Tibial artery (tissue), 4 donors: ENCODE results near the gene GNA12.

Experiments used
- DNase-seq, 2 donors: peaks; one replicate each; pipeline ENCODE4 v3.0.0-alpha.2; 2019
- H3K27ac ChIP-seq, 2 donors: fragments of 200-600 bp; sonication (generic) in 1 of 2; 1 replicate in 1 of 2; 2 replicates in 1 of 2; pipeline ENCODE4 v1.5.1; 2018 to 2019; ENCODE audit warnings: mild to moderate bottlenecking in 1 of 2
- H3K27me3 ChIP-seq, 2 donors: fragments of 200-600 bp; sonication (generic) in 1 of 2; one replicate each; pipeline versions ENCODE4 v1.5.1 to v1.6.0; 2016 to 2019
- H3K36me3 ChIP-seq, 3 donors: fragments of 200-600 bp; sonication (generic) in 2 of 3; one replicate each; pipeline ENCODE4 v1.5.1; 2016 to 2019; ENCODE audit warnings: mild to moderate bottlenecking in 2 of 3
- H3K4me1 ChIP-seq, 4 donors: fragments of 200-600 bp; sonication (generic) in 2 of 4; 1 replicate in 3 of 4; 2 replicates in 1 of 4; pipeline ENCODE4 v1.5.1; 2016 to 2019
- H3K4me3 ChIP-seq, 2 donors: fragments of 200-600 bp; sonication (generic) in 1 of 2; 1 replicate in 1 of 2; 2 replicates in 1 of 2; pipeline ENCODE4 v1.5.1; 2018 to 2019; ENCODE audit warnings: mild to moderate bottlenecking in 2 of 2
- H3K9me3 ChIP-seq, 3 donors: fragments of 200-600 bp; sonication (generic) in 1 of 3; one replicate each; pipeline ENCODE4 v1.5.1; 2016 to 2019
- intact Hi-C: fragments of 100-400 bp; cut with DNase I; formaldehyde crosslinking; loops from one replicate; pipeline ENCODE4 v1.15.0; 2023; ENCODE audit warnings: low total_unique reads
- TF ChIP-seq, protein P1 (sequence below), 2 experiments: fragments of 200-600 bp in 1 of 2; fragments of 450-650 bp in 1 of 2; IDR thresholded peaks; one replicate each; pipeline ENCODE4 v1.5.1; 2017 to 2019; ENCODE audit warnings: antibody characterized with exemption in 2 of 2, mild to moderate bottlenecking in 1 of 2, moderate library complexity in 1 of 2

The GNA12 gene

DNA sequence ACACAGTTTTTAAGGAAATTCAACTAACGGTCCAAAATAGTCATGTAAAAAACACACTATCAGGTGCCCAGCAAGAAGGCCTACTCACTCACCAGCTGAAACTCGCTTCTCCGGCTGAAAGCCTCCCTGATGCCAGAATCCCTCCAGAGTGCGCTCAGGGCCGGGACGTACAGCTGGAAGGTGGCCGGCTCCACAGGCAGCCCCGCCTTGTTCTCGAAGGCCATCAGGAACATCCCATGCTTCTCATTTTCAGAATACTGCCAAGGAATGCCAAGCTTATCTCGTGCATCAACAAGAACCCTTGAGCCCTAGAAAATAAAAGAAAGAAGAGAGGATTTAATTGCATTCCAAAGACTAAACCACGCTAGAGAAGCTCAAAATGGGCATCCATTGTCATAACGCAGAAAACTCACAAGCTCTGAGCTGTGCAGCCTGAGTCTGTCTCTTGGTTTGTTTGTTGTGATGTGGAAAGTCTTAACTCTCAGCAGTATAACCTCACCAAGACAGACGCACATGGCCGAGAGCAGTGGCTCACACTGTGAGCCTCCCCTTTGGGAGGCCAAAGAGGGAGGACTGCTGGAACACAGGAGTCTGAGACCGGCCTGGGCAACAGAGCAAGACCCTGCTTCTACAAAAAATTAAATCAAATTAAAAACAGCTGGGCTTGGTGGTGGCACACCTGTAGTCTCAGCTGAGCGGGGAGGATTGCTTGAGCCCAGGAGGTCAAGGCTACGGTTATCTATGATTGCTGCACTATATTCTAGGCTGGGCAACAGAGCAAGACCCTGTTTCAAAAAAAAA is 49.1 kb downstream of the GNA12 start:
- TF ChIP-seq, protein P1, sequence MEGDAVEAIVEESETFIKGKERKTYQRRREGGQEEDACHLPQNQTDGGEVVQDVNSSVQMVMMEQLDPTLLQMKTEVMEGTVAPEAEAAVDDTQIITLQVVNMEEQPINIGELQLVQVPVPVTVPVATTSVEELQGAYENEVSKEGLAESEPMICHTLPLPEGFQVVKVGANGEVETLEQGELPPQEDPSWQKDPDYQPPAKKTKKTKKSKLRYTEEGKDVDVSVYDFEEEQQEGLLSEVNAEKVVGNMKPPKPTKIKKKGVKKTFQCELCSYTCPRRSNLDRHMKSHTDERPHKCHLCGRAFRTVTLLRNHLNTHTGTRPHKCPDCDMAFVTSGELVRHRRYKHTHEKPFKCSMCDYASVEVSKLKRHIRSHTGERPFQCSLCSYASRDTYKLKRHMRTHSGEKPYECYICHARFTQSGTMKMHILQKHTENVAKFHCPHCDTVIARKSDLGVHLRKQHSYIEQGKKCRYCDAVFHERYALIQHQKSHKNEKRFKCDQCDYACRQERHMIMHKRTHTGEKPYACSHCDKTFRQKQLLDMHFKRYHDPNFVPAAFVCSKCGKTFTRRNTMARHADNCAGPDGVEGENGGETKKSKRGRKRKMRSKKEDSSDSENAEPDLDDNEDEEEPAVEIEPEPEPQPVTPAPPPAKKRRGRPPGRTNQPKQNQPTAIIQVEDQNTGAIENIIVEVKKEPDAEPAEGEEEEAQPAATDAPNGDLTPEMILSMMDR (IDR thresholded peaks at IDR 0.05): no peak
- H3K9me3 ChIP-seq: no peaks in the 10 kb centered on the region
- no peaks in the 10 kb centered on the region for H3K27me3 ChIP-seq
- peaks cover 0 to 19% (median 9%) of the 10 kb centered on the region in 4 donors for H3K4me1 ChIP-seq
- H3K4me3 ChIP-seq: no peak overlapping the region
- no peak overlapping the region for H3K27ac ChIP-seq
- intact Hi-C loops: no loop called here
- peaks cover 25 to 40% (median 32%) of the 10 kb centered on the region in 3 donors for H3K36me3 ChIP-seq
- no peak for DNase-seq

DNA sequence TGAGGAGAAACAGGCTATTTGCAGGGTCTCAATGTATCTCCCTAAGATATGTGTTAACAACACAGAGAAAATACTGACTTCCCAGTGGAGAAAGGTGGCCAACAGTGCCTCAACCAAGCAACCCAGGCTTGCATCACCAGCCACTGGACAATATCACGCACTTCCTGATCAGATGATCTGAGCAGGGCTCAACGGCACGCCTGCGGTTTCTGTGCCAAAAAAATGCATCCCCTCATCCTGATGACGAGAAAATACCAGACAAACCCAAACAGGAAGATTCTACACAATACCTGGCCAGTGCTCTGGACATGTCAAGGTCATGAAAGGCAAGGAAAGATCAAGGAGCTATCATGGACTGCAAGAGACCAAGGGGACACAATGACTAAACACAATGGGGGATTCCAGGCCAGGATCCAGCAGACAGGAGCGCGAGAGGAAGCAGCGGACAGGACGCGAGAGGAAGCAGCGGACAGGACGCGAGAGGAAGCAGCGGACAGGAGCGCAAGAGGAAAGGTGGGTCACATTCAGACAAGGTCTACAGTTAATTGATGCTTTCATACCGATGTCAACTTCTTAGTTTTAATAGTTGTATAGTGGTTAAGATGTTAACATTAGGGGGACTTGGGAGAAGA is 51.1 kb downstream of the GNA12 start:
- Histone ChIP-seq H3K36me3 (peaks cover 25 to 43% (median 39%) of the 10 kb centered on the region in 3 donors), H3K9me3 (no peaks in the 10 kb centered on the region), H3K4me1 (peaks cover 0 to 19% (median 9%) of the 10 kb centered on the region in 4 donors), H3K27me3 (no peaks in the 10 kb centered on the region), H3K4me3 (no peak overlapping the region), H3K27ac (no peak overlapping the region)
- intact Hi-C loops: no loop called here
- DNase-seq: no peak
- TF ChIP-seq, protein P1 (IDR thresholded peaks at IDR 0.05): no peak

DNA sequence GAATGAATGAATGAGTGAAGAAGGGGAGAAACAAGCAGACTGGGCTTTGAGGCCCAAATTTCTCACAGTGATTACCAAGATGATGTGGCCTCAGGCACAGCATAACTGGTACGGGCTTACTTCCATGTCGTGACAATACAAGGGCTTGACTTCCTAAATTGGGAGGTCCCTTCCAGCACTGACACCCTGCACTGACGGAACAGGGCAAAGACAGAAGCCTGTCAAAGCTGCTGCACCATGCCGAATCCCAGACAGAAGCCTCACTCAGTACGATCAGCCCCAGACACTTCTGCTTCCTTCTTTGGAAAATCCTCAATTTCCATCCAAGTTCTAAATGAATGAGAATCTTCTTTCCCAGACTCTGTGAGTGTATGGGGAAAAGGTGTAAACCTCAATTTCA is 51.9 kb downstream of the GNA12 start:
- no peak for DNase-seq
- H3K27ac ChIP-seq: no peak overlapping the region
- peaks cover 25 to 46% (median 43%) of the 10 kb centered on the region in 3 donors for H3K36me3 ChIP-seq
- H3K27me3 ChIP-seq: no peaks in the 10 kb centered on the region
- H3K9me3 ChIP-seq: no peaks in the 10 kb centered on the region
- TF ChIP-seq, protein P1 (IDR thresholded peaks at IDR 0.05): no peak
- no peak overlapping the region for H3K4me3 ChIP-seq
- intact Hi-C loops: no loop called here
- H3K4me1 ChIP-seq: peaks cover 0 to 18% (median 6%) of the 10 kb centered on the region in 4 donors

DNA sequence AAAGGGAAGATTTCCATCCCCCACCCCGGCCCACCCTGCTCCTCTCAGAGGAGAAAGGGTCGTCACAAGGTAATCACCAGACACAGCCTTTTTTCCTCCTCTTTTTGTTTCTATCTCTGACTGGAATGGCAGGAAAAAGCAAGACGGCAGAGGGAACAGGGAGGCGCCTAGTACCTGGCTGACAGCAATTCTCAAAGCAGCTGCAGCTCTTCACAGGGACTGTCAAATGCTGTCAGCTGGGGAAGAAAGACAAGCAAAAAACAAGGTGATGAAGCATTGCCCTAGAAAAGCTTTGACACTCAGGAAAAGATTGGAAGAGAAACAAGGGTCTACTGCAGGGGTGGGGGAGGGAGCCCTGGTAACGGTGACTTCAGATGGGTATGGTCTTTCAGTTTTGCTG is 52.7 kb downstream of the GNA12 start:
- no peaks in the 10 kb centered on the region for H3K27me3 ChIP-seq
- H3K4me1 ChIP-seq: peaks cover 0 to 11% (median 0%) of the 10 kb centered on the region in 4 donors
- TF ChIP-seq, protein P1 (IDR thresholded peaks at IDR 0.05): no peak
- intact Hi-C loops: no loop called here
- H3K4me3 ChIP-seq: no peak overlapping the region
- H3K9me3 ChIP-seq: no peaks in the 10 kb centered on the region
- peaks cover 25 to 50% (median 43%) of the 10 kb centered on the region in 3 donors for H3K36me3 ChIP-seq
- H3K27ac ChIP-seq: no peak overlapping the region
- DNase-seq: no peak

DNA sequence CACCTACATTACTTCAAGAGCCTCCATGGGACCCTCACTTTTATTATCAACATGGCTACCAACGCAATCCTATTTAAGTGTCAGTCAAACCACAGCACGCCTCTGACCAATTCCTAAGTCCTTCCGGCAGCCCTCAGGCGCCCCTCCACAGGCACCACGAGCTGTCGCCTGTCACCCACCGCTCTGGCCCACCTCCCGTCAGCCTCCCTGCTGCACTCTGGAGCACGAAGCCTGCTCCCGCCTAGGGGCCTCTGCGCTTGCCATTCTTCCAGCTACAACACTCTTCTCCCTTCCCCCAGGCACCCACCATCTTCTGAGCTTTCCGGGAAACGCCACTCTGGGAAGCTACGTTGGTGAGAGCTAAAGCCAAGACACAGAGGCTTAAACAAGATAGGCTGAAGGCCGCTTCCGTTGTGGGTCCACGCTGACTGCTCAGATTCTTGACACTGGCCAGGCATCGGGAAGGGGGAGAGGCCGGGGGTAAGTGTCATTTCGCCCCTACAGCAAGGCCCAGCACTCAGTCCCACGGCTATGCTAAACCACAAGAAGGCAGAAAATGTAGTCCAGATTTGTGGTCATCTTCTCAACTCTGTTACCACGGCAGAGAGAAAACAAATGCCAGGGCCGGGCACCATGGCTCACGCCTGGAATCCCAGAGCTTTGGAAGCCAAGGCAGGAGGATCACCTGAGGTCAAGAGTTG is 56.7 kb downstream of the GNA12 start:
- intact Hi-C loops: no loop called here
- peaks cover 0 to 17% (median 14%) of the 10 kb centered on the region in 4 donors for H3K4me1 ChIP-seq
- H3K27ac ChIP-seq: no peak overlapping the region
- H3K4me3 ChIP-seq: no peak overlapping the region
- no peak for DNase-seq
- no peaks in the 10 kb centered on the region for H3K9me3 ChIP-seq
- TF ChIP-seq, protein P1 (IDR thresholded peaks at IDR 0.05): no peak
- no peaks in the 10 kb centered on the region for H3K27me3 ChIP-seq
- peaks cover 10 to 35% (median 20%) of the 10 kb centered on the region in 3 donors for H3K36me3 ChIP-seq
